MCF 10A (cell line): ENCODE data around the gene MRE11. TPM values are rescaled to one million over a fixed set of nuclear protein-coding genes. Genes with fewer than 3 reads are reported as not detected.

ENCODE experiments used
- BruUV-seq: library from RNA; stranded (reverse); fragments of 400-500 nt; replicated peaks from 2 replicates; lab custom pipeline; 2021; lab: Mats Ljungman, UMichigan
- CTCF ChIA-PET: fragments of 300-600 bp; sonication (Branson Sonifier 250); formaldehyde crosslinking; extraction: SDS; loops from one replicate; lab custom pipeline; 2021; ENCODE audit warnings: antibody characterized with exemption, inconsistent platforms; lab: Yijun Ruan, JAX
- POLR2A ChIA-PET: fragments of 300-600, 350-650 bp; sonication (Branson Sonifier 250); formaldehyde crosslinking; extraction: SDS; loops from one replicate; lab custom pipeline; 2020; ENCODE audit warnings: antibody characterized with exemption, inconsistent platforms; lab: Yijun Ruan, JAX
- DNase-seq: peaks from one replicate; pipeline ENCODE4 v3.0.0-alpha.2; 2018; ENCODE audit not compliant: unreplicated experiment
- H3K27ac Mint-ChIP-seq: one replicate; pipeline ENCODE4 v1.8.0; 2022; ENCODE audit warnings: mild to moderate bottlenecking, low read depth, mixed read lengths; ENCODE audit not compliant: unreplicated experiment
- H3K27me3 Mint-ChIP-seq: one replicate; pipeline ENCODE4 v1.8.0; 2022; ENCODE audit warnings: mixed read lengths; ENCODE audit not compliant: insufficient read depth, unreplicated experiment
- H3K36me3 Mint-ChIP-seq: one replicate; pipeline ENCODE4 v1.8.0; 2022; ENCODE audit warnings: mild to moderate bottlenecking, moderate library complexity, mixed read lengths; ENCODE audit not compliant: insufficient read depth, unreplicated experiment
- H3K4me1 Mint-ChIP-seq: one replicate; pipeline ENCODE4 v1.8.0; 2022; ENCODE audit warnings: mixed read lengths; ENCODE audit not compliant: insufficient read depth, unreplicated experiment
- H3K4me3 Mint-ChIP-seq: one replicate; pipeline ENCODE4 v1.8.0; 2022; ENCODE audit warnings: mild to moderate bottlenecking, moderate library complexity, mixed read lengths; ENCODE audit not compliant: unreplicated experiment
- H3K9me3 Mint-ChIP-seq: one replicate; pipeline ENCODE4 v1.8.0; 2022; ENCODE audit warnings: mixed read lengths; ENCODE audit not compliant: unreplicated experiment
- intact Hi-C: fragments of 100-400 bp; cut with micrococcal nuclease; formaldehyde crosslinking; loops from 2 replicates; pipeline ENCODE4 v1.14.1; 2022
- total RNA-seq: library from RNA; stranded (reverse); gene quantifications from 2 replicates; pipeline ENCODE4 v1.2.3, GENCODE V29; 2022
- TF ChIP-seq, protein P1 (sequence below): fragments of 200-600 bp; IDR thresholded peaks from one replicate; pipeline ENCODE4 v1.8.0; 2022; ENCODE audit warnings: antibody characterized with exemption, mild to moderate bottlenecking; ENCODE audit not compliant: unreplicated experiment

Gene MRE11
- total RNA-seq, 1 experiment from 2014 or later, result 13.2 TPM

DNA sequence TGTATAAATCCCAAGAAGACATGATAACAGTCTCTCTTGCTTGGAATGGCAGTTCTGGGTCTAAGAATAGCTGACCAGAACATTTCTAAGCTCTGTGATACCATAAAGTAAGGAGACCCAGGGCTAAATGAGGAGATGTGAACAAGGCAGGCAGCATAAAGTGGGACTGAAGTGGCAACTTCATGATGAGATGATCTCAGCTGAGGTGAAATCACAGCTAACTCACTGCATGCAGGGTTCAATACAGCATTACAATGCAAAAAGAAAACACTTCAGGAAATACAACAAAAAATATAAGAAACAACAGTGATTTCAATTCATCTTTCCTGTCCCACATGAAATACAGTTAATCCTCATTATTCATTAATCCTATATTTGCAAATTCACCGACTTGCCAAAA lies 44.6 kb downstream of the MRE11 start:
- ChIA-PET POLR2A (interaction anchor here (0.8 to 2.1 kb wide), 6 partner anchors 34 to 320 kb away, joined by 3 to 11 read pairs (median 6); partner anchors contain the start of genes ANKRD49, MRE11 and PANX1), CTCF (interaction anchor here (0.7 to 1.8 kb wide), 5 partner anchors 12 to 554 kb away, joined by 3 to 7 read pairs (median 3); no protein-coding TSS in a partner anchor)
- peaks cover 7% of the 10 kb centered on the region for H3K4me1 Mint-ChIP-seq
- no peaks in the 10 kb centered on the region for H3K27me3 Mint-ChIP-seq
- H3K4me3 Mint-ChIP-seq, result no peak overlapping the region
- peaks cover 25% of the 10 kb centered on the region for H3K36me3 Mint-ChIP-seq
- H3K9me3 Mint-ChIP-seq, result no peaks in the 10 kb centered on the region
- DNase-seq, result no peak
- BruUV-seq, result no TSS peak
- H3K27ac Mint-ChIP-seq, result peak overlapping the region; percentile 36
- TF ChIP-seq, protein P1, sequence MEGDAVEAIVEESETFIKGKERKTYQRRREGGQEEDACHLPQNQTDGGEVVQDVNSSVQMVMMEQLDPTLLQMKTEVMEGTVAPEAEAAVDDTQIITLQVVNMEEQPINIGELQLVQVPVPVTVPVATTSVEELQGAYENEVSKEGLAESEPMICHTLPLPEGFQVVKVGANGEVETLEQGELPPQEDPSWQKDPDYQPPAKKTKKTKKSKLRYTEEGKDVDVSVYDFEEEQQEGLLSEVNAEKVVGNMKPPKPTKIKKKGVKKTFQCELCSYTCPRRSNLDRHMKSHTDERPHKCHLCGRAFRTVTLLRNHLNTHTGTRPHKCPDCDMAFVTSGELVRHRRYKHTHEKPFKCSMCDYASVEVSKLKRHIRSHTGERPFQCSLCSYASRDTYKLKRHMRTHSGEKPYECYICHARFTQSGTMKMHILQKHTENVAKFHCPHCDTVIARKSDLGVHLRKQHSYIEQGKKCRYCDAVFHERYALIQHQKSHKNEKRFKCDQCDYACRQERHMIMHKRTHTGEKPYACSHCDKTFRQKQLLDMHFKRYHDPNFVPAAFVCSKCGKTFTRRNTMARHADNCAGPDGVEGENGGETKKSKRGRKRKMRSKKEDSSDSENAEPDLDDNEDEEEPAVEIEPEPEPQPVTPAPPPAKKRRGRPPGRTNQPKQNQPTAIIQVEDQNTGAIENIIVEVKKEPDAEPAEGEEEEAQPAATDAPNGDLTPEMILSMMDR, result no peak
- intact Hi-C loops, result no loop called here

DNA sequence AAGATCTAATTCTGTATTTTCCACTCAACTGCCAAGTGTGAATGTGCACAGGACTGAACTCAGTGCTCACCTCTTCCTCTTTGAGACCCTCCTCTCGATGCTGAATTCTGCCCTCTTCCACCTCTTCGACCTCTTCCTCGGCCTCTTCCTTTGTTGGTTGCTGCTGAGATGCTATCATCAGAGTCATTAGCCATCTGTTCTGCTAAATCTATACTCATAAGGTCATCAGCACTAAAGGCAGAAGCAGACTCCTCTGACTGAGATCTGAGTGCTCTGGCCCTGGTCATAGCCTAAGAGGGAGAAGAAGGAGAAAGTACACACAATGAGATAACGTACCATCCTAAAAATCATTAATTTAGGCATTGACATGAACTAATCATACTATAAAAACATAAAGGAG lies 46.5 kb downstream of the MRE11 start:
- no peak for DNase-seq
- POLR2A ChIA-PET, result no interaction called here
- no TSS peak for BruUV-seq
- Mint-ChIP-seq H3K4me3 (no peak overlapping the region), H3K9me3 (no peaks in the 10 kb centered on the region), H3K4me1 (peaks cover 7% of the 10 kb centered on the region), H3K36me3 (peaks cover 35% of the 10 kb centered on the region), H3K27me3 (no peaks in the 10 kb centered on the region), H3K27ac (no peak overlapping the region)
- intact Hi-C loops, result no loop called here
- CTCF ChIA-PET, result interaction anchor here (0.8 kb wide), 1 partner anchor 37 kb away, joined by 3 read pairs; no protein-coding TSS in a partner anchor
- TF ChIP-seq, protein P1, result no peak

DNA sequence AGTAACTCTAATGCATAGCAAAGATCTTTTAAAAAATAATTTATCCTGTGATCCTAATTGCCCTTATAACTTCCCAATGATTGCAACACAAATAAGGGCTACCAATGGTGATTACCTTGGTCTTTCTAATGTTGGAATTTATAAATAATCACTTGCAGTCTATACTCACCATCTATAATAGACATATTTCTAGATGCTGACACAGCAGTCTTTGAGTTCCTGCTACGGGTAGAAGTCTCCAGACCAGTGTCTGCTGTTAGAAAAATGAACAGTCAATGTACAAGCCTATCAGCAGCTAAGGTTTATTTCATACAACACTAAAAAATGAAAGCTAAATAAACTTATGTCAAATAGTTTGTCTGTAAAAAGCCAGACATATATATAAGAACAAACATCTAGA lies 48.0 kb downstream of the MRE11 start:
- intact Hi-C loops, result no loop called here
- Mint-ChIP-seq H3K27ac (no peak overlapping the region), H3K4me1 (peaks cover 7% of the 10 kb centered on the region), H3K9me3 (no peaks in the 10 kb centered on the region), H3K27me3 (no peaks in the 10 kb centered on the region), H3K36me3 (peaks cover 41% of the 10 kb centered on the region), H3K4me3 (no peak overlapping the region)
- POLR2A ChIA-PET, result no interaction called here
- CTCF ChIA-PET, result interaction anchor here (0.6 to 0.9 kb wide), 3 partner anchors 16 to 23 kb away, joined by 3 read pairs; no protein-coding TSS in a partner anchor
- TF ChIP-seq, protein P1, result no peak
- DNase-seq, result no peak
- BruUV-seq, result no TSS peak

DNA sequence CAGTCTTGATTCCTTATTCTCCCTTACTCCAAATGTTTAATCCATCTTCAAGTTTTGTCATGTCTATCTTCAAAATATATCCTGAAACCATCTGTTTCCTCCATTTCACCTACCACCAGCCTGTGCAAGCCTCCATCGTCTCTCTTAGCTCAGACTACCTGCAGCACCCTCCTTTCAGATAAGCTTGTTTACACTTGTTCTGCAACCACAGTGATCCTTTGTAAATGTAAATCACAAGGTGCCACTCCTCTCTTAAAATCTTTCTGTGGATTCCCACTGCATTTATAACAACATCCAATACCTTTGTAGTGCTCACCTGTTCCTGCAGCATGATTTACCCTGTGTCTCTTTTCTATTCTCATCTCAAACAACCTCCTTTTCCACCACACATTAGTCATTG lies 60.6 kb downstream of the MRE11 start:
- Mint-ChIP-seq H3K4me1 (no peaks in the 10 kb centered on the region), H3K4me3 (no peak overlapping the region), H3K36me3 (peaks cover 48% of the 10 kb centered on the region), H3K9me3 (no peaks in the 10 kb centered on the region), H3K27me3 (no peaks in the 10 kb centered on the region), H3K27ac (no peak overlapping the region)
- intact Hi-C loops, result no loop called here
- POLR2A ChIA-PET, result no interaction called here
- BruUV-seq, result no TSS peak
- CTCF ChIA-PET, result interaction anchor here (1.1 kb wide), 1 partner anchor 9 kb away, joined by 3 read pairs; no protein-coding TSS in a partner anchor
- TF ChIP-seq, protein P1, result no peak
- DNase-seq, result no peak
